NCI-H69 (cell line): ENCODE results near the gene TOB1.

Experiments
- DNase-seq: peaks from one replicate; lab custom pipeline; 2025; lab: John Stamatoyannopoulos, UW

TOB1 gene

GRCh38 chr17:50845240-50846147, 20.7 kb downstream of the TOB1 start:
- no peak for DNase-seq

DNA sequence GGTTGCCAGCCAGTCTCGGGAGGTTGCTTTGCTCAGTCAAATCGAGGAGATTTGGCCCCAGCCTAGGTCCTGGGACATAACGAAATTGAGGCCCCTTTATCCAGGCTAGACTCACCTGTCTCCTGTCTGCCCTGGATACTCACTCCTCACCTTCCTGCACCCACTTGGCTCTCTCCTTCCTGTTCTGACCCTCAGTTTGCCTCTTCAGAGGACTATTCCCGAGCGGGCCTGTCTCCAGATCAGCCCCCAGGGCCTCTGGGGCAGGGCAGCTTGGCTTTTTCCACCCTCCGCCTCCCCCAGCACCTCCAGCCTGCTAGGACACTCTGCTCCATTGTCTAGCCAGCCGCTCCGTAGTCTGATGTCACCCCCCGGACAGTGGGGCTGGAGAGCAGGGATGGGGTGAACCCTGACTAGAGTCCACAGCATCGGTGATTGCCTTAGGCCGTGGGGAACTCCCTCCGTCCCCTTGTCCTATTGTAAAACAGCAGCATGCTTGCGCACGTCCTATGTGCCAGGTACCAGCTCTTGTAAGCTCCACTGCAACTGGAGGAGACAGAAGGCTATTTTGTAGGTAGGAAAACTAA, 21.9 kb downstream of the TOB1 start:
- DNase-seq: no peak

- DNase-seq: no peak
Observed at GRCh38 chr17:50843150-50843905, 22.8 kb downstream of the TOB1 start.

- no peak for DNase-seq
Observed at GRCh38 chr17:50842506-50843149, 23.5 kb downstream of the TOB1 start.

GRCh38 chr17:50841949-50842354, 24.2 kb downstream of the TOB1 start:
- peak; percentile 83 for DNase-seq

- DNase-seq: no peak
Observed at GRCh38 chr17:50841277-50841948, 24.7 kb downstream of the TOB1 start.

DNA sequence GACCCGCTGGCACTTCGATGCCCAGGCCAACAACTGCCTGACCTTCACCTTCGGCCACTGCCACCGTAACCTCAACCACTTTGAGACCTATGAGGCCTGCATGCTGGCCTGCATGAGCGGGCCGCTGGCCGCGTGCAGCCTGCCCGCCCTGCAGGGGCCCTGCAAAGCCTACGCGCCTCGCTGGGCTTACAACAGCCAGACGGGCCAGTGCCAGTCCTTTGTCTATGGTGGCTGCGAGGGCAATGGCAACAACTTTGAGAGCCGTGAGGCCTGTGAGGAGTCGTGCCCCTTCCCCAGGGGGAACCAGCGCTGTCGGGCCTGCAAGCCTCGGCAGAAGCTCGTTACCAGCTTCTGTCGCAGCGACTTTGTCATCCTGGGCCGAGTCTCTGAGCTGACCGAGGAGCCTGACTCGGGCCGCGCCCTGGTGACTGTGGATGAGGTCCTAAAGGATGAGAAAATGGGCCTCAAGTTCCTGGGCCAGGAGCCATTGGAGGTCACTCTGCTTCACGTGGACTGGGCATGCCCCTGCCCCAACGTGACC, 25.8 kb downstream of the TOB1 start:
- no peak for DNase-seq

GRCh38 chr17:50839591-50840310, 26.4 kb downstream of the TOB1 start:
- no peak for DNase-seq

- DNase-seq: no peak
Observed at GRCh38 chr17:50837980-50838954, 27.9 kb downstream of the TOB1 start.

GRCh38 chr17:50837286-50837979, 28.7 kb downstream of the TOB1 start:
- DNase-seq: no peak

DNA sequence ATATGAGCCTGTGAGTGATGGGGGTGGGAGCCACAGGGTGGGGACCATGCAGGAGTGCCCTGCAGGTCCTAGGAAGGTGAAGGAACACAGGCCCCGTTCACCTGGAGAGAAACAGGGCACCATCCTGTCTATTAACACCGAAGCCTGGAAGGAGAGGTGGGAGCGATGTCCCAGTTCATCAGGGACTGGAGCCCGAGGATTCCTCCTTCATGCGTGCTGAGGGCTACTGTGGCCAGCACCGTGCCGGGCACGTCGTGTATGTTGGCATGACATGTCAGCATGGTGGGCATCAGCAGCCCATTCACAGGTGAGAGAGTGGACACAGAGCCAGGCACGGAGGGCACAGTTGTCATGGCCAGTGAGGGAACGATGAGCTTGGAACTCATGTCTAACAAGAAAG, 29.3 kb downstream of the TOB1 start:
- DNase-seq: no peak

GRCh38 chr17:50835301-50836234, 30.6 kb downstream of the TOB1 start, which contains the start of gene WFIKKN2:
Gene WFIKKN2 (plus strand): TSS chr17:50835586. CDS start chr17:50835938, 352 bp downstream.
- DNase-seq: peak; percentile 36

DNA sequence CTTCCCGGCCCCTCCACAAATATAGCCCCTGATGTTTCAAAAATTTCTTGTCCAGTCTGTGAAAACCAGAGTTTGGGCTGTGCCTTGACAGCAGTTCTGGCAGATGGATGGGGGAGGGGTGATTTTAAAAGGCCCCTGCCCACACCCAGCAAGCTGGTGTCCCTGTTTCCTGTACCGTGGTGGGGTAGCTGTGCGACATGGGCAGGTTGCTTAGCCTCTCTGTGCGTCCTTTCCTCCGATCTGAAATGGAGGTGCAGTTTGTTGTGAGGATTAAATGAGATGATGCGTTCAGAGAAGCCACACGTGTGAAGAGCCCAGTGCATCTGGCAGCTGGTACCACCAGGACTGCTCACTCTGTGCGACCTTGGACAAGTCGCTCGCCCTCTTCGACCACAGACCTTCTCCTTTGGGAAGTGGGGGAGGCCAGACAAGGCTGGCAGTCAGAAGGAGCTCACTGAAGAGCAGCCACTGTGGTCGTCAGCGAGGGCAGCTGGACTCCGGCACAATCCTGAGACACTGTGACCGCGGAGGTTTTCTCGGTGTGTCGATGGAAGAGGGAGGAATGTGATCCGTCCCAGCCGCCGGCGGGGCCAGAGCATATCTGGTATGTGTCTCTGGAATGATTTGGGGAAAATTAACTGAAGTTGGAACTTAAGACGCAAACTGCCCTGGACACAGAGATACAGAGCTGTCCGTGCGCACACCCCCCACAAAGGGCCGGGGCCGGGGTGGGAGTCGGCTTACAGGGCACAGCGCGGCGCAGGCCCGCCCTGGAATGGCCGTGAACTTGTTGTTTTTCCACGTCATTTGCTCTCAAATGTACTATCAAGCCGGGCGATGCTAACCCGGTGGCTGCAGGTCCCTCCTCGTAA, 31.5 kb downstream of the TOB1 start:
- no peak for DNase-seq

DNA sequence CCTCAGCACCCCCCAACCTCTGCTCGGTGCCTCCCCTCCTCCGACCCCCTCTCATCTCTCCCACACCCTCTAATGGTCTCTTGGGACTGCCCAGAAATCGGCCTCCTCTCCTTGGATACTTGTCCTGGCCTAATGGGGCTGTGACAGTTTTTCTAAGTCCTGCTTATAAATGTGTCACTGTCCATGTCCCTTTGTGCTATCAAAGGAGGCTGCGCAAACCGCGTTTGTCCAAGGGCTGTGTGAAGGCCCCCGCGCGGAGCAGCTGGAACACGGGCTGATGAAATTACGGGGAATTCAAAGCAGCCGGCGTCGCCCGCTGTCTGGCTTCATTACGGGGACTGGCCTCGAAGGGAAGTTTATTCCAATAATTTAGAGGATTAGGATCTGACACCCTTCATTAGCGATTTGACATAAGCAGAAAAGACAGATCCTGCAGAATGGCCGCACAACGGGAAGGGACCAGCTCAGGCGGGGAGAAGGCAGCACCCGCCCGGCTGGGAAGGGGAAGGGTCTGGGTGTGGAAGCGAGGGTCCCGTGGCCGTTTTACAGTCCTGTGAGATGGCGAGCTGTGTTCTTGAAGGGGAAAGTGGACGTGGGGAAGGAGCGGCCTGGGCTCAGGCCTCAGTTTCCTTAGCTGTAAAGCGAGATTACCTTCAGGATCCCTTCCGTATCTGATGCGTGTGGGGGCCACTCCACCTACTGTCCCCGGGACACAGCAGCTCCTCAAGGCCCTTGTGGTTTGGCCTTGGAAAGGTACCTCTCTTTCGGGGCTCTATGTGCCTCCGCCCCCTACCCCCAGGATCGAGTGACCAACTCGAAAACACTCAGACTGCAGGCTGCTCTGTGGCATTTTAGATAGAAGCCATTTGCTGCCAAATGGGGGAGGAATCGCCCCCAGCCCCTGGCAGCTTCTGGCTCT, 32.4 kb downstream of the TOB1 start:
- DNase-seq: no peak

- no peak for DNase-seq
Observed at GRCh38 chr17:50832864-50833381, 33.2 kb downstream of the TOB1 start.
